Hepatocyte (in vitro differentiated cells): ENCODE data around the gene GLIPR2.

Source experiments
- CTCF ChIP-seq: fragments of 200-600 bp; sonication (generic); IDR thresholded peaks from 2 replicates; pipeline ENCODE4 v1.5.1; 2016; ENCODE audit warnings: antibody characterized with exemption, mild to moderate bottlenecking; ENCODE audit not compliant: poor library complexity
- EZH2 ChIP-seq: fragments of 200-600 bp; sonication (generic); IDR thresholded peaks from 2 replicates; pipeline ENCODE4 v1.6.1; 2016; ENCODE audit warnings: antibody characterized with exemption, mild to moderate bottlenecking, borderline replicate concordance
- EZH2phosphoT487 ChIP-seq: fragments of 200-600 bp; sonication (generic); IDR thresholded peaks from one replicate; pipeline ENCODE4 v1.6.1; 2018; ENCODE audit warnings: antibody characterized with exemption, mild to moderate bottlenecking, low read depth, moderate library complexity; ENCODE audit not compliant: unreplicated experiment, severe bottlenecking

- TF ChIP-seq EZH2 (no peak), CTCF (no peak), EZH2phosphoT487 (no peak)
Measured at GRCh38 chr9:36135741-36136271, 727 bp upstream of the GLIPR2 start.
